NCI-H526 treated with DMSO at 0.1 percent for 48 hours (cell line): Measurements from ENCODE around the gene CXorf66.
"Not testable (repeated sequence)": the region's sequence is repeated elsewhere in the genome, so short reads cannot be mapped to it uniquely, and the experiment has no call there.

ENCODE experiments used
- DNase-seq: peaks from one replicate; lab custom pipeline; 2025; lab: John Stamatoyannopoulos, UW

CXorf66 gene

DNA sequence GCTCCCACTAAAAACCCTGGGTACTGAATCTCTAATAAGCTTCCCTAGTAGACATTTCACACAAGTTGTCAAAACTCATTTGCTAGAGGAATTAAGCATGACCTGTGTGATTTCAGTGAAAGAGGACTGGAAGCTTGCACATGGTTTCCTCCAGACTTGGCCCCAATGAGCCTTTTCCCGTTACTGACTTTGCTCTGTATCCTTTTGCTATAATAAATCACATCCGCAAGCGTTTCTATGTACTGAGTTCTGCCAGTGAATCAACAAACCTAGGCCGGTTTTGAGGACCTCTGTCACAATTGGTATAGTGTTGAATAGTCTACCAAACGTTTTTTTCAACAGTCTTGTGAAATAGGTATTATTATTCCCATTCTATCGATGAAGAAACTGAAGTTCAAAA lies 40.6 kb downstream of the CXorf66 start:
- DNase-seq = no peak

DNA sequence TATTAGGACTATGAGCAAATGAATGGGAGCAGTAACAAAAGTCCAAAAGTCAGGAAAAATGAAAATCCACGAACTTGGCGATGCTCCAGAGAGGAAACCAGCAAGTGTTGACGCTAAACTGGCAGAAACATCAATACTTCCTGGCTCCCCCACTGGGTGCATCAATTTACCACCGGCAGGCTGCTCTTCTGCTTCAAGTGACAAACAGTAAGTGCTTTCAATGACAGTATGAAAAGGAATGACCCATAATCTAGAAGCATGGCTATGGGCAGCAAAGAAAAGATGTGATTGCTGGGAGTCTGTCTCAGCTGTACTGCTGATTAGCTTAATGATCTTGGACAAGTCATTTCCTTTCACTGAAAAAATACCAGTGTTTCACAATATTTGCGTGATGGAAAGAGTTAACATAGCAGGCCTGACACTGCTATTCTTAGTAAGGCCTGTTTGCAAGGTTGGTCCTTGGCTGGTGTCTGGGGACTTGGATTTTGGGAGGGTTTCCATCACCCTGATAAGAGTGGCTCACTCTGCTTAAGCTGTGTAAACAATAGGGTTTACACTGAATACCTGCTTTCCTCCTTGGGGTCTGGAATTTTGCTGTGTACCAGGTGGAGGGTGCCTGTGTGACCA lies 41.1 kb downstream of the CXorf66 start:
- DNase-seq = no peak

DNA sequence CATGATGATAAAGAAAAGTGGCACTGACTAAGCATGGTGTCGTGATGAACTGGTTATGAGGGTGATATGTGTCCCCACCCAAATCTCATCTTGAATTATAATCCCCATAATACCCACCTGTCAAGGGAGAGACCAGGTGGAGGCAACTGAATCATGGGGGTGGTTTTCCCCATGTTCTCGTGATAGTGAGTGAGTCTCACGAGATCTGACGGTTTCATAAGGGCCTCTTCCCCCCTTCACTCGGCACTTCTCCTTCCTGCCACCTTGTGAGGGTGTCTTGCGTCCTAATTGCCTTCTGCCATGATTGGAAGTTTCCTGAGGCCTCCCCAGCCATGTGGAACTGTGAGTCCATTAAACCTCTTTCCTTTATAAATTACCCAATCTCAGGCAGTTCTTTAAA lies 44.2 kb downstream of the CXorf66 start:
- DNase-seq = not testable (repeated sequence)

DNA sequence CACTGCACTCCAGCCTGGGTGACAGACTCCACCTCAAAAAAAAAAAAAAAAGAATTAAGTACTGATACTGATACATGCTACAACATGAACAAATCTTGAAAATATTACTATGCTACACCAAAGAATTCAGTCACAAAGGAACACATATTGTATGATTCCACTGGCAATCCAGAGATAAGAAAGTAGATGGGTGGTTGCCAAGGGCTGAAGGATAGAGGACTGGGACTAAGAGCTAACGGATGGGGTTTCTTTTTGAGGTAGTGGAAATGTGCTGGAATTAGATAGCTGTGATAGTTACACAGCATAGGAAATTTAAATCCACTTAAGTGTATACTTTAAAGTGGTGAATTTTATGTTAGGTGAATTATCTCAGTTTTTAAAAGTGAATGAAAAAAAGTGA lies 45.0 kb downstream of the CXorf66 start:
- DNase-seq = no peak

DNA sequence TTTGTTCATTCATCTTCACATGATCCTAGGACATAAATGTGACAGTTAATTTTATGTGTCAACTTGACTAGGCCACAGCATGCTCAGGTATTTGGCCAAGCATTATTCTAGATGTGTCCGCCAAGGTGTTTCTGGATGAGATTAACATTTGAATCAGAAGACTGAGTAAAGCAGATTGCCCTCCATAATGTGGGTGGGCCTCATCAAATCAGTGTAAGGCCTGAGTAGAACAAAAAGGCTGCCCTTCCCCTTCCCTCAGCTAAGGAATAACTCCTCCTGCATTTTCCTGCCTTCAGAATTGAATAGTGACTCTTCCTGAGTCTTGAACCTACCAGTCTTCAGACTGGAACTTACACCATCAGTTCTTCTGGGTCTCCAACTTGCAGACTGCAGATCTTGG lies 50.9 kb downstream of the CXorf66 start:
- DNase-seq = no peak

DNA sequence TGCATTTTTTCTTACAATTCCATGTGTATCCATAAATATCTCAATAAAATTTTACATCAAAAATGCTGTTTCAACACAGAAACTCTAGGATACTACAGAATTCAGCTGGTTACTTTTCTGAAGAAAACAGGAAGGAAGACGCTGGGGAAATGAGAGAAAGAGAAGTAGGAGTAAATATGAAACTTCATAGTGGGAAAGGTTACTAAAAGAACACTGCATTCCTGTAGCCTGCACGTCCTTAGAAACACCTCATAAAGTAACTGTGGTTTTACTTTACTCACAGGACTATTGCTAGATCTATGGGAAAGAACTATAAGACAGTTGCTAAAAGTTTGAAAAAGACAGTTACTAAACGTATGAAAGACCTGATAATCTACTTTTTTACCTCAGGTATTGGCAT lies 55.6 kb downstream of the CXorf66 start:
- no peak for DNase-seq

DNA sequence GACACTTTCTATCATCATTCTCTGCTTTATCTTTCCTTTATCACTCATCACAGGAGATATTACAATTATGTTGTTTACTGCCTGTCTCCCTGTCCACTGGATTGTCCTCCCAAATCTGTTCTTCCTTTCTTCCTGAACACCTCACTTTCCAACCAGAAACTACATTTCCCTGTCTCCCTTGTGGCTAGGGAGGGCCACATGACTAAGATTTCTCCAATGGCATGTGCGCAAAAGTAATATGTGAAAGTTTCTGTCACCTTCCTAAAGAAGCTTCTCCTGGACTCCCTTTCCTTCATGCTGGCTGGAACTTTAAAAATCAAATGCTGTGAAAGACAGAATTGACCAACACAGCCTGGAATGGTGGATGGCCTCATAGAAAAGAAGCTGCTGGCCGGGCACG lies 58.2 kb downstream of the CXorf66 start:
- no peak for DNase-seq

DNA sequence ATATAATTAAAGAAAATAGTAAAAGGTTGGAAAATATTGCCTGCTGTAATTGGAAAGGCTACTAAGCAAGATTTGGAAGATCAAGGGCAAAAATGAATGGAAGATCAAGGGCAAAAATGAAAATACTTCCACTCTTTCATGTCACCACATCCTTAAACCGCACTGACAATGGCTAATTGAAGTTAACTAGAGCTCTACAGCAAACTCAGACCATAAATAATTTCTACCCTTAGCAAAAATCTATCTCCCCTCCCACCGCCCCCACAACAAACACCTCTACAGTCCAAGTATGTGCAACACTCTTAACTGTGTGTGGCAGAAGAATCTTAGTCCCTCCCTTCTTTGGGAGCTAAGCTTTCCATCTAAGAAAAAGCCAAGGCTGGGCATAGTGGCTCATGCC lies 59.6 kb downstream of the CXorf66 start:
- no peak for DNase-seq
